Right atrium auricular region (tissue), 2 donors: Measurements from ENCODE around the gene SPAG6. TPM values are rescaled to one million over a fixed set of nuclear protein-coding genes. Genes with fewer than 3 reads are reported as not detected.
A peak's percentile ranks its signal among the peaks of the same experiment; 100 is the strongest.

Experiments
- DNase-seq: peaks from one replicate; pipeline ENCODE4 v3.0.0-alpha.2; 2019; ENCODE audit warnings: low spot score
- H3K27ac ChIP-seq, 2 donors: fragments of 200-600 bp; sonication (generic); 1 replicate in 1 of 2; 2 replicates in 1 of 2; pipeline ENCODE4 v1.5.1; 2016 to 2019
- H3K27me3 ChIP-seq, 2 donors: fragments of 200-600 bp; sonication (generic); one replicate each; pipeline versions ENCODE4 v1.5.1 to v1.6.0; 2017 to 2019
- H3K36me3 ChIP-seq: fragments of 200-600 bp; sonication (generic); one replicate; pipeline ENCODE4 v1.5.1; 2016
- H3K4me1 ChIP-seq, 2 donors: fragments of 200-600 bp; sonication (generic); one replicate each; pipeline versions ENCODE4 v1.5.1 to v1.6.0; 2017 to 2019
- H3K4me3 ChIP-seq, 2 donors: fragments of 200-600 bp; sonication (generic); 1 replicate in 1 of 2; 2 replicates in 1 of 2; pipeline ENCODE4 v1.5.1; 2017 to 2019; ENCODE audit warnings: mild to moderate bottlenecking in 1 of 2, moderate library complexity in 1 of 2
- H3K9me3 ChIP-seq, 2 donors: fragments of 200-600 bp; sonication (generic); one replicate each; pipeline ENCODE4 v1.5.1; 2019
- CTCF ChIP-seq, 2 donors: fragments of 200-600 bp; sonication (generic); IDR thresholded peaks; one replicate each; pipeline ENCODE4 v1.5.1; 2019; ENCODE audit warnings: antibody characterized with exemption in 2 of 2
- total RNA-seq, 2 donors: library from RNA; depleted of rRNA; stranded (reverse); fragments of >200 nt; gene quantifications; one replicate each; pipeline ENCODE4 v1.1.0, GENCODE V29; 2016

SPAG6 gene
- total RNA-seq, 2 donors from 2014 or later = not detected

DNA sequence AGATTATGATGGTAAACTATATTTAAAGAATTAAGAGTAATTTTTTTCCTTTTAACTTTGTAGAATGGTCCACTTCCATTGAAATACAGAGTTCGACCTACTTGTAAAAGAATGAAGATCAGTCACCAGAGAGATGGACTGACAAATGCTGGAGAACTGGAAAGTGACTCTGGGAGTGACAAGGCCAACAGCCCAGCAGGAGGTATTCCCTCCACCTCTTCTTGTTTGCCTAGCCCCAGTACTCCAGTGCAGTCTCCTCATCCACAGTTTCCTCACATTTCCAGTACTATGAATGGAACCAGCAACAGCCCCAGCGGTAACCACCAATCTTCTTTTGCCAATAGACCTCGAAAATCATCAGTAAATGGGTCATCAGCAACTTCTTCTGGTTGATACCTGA lies 16.1 kb upstream of the SPAG6 start:
- no peak for DNase-seq
- Histone ChIP-seq H3K27ac (no peak overlapping the region), H3K4me1 (peaks cover 0 to 20% of the 10 kb centered on the region in 2 donors), H3K9me3 (no peaks in the 10 kb centered on the region), H3K4me3 (no peak overlapping the region), H3K27me3 (peaks cover 0 to 3% of the 10 kb centered on the region in 2 donors), H3K36me3 (peaks cover 25% of the 10 kb centered on the region)
- TF ChIP-seq CTCF (IDR thresholded peaks at IDR 0.05) = no peak

DNA sequence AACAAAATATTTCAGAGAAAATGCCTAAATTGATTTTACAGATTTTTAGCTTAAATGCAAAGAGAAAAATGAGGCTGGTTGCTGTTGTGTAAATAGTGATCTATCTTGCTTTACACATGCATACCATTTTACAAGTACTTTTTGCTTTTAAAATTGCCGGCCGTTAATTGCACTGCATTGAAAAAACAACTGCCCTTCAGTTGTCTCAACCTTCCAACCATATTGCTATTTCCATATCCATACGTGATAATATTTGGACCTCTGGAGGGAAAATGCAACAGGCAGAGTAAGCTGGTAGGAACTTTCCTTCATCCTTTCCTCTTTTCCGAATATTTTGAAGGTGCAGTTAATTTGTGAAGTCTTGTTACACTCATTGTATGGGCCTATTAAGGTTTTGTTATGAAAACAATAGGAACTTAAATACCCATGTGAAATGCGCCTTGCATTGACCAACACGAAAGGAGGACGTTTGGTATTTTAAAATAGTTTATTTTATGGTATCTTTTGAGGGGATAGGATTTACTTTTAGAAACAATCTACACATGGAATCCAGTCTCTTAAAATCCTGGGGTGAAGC lies 13.1 kb upstream of the SPAG6 start:
- H3K4me3 ChIP-seq = no peak overlapping the region
- TF ChIP-seq CTCF (IDR thresholded peaks at IDR 0.05) = no peak
- peaks cover 25% of the 10 kb centered on the region for H3K36me3 ChIP-seq
- H3K27ac ChIP-seq = no peak overlapping the region
- no peaks in the 10 kb centered on the region for H3K9me3 ChIP-seq
- H3K4me1 ChIP-seq = peaks cover 0 to 32% of the 10 kb centered on the region in 2 donors
- peaks cover 27 to 32% of the 10 kb centered on the region in 2 donors for H3K27me3 ChIP-seq
- DNase-seq = no peak

DNA sequence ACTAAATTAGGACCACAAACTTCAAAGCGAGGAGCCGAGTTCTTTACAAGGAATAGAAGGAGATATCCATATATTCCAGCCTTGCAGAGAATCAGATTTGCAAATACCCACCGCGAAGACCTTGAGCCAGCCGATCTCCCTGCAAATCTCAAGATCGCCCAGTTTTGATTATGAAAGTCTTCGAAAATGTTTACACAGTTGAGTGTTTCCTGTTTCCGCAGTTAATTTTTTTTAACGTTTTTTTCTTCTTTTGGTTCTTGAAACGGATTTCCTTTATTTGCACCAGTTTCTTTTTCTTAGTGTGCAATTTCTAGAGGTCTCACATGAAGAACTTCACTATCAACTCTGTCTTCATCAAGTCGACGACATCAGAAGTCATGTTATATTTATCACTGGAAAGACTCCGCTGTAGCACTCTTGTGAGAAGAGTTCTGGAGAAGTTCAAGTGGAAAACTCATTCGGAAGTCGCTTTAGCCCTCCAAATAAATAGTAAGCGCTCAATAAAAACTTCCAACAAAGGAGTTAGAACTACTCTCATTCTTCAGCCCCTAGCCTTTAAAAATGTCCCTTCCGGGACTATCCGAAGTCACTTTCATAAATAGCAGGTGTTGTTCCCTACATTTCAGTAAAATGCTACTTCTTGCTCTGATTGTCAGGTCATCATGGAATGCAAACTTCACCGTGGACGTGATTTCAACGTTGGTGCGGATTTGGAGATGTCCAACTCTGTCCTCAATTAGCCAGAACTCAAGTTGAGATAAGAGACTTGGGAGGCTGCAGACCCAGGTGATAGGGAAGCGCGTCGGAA lies 11.9 kb upstream of the SPAG6 start:
- peaks cover 37 to 44% of the 10 kb centered on the region in 2 donors for H3K27me3 ChIP-seq
- peaks cover 20% of the 10 kb centered on the region for H3K36me3 ChIP-seq
- no peak for TF ChIP-seq CTCF (IDR thresholded peaks at IDR 0.05)
- DNase-seq = no peak
- no peak overlapping the region for H3K4me3 ChIP-seq
- no peaks in the 10 kb centered on the region for H3K9me3 ChIP-seq
- H3K4me1 ChIP-seq = peaks cover 0 to 32% of the 10 kb centered on the region in 2 donors
- no peak overlapping the region for H3K27ac ChIP-seq

DNA sequence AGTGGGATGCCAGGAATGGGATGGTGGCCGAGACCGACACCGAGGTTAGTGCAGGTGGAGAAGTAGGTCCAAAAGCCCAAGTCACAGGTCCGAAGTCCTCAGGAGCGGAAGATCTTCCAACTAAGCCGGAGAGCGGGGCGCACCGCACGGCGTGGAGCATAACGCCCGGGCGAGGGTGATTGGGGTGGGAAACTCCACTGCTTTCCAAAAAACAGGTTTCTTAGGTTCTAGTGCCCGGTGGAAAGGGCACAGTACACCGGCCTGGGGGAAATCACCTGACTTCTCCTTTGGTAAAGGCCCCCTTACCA lies 11.4 kb upstream of the SPAG6 start:
- no peaks in the 10 kb centered on the region for H3K9me3 ChIP-seq
- H3K36me3 ChIP-seq = peaks cover 14% of the 10 kb centered on the region
- DNase-seq = no peak
- peaks cover 42 to 49% of the 10 kb centered on the region in 2 donors for H3K27me3 ChIP-seq
- no peak overlapping the region for H3K4me3 ChIP-seq
- no peak overlapping the region for H3K27ac ChIP-seq
- H3K4me1 ChIP-seq = peaks cover 0 to 32% of the 10 kb centered on the region in 2 donors
- no peak for TF ChIP-seq CTCF (IDR thresholded peaks at IDR 0.05)

DNA sequence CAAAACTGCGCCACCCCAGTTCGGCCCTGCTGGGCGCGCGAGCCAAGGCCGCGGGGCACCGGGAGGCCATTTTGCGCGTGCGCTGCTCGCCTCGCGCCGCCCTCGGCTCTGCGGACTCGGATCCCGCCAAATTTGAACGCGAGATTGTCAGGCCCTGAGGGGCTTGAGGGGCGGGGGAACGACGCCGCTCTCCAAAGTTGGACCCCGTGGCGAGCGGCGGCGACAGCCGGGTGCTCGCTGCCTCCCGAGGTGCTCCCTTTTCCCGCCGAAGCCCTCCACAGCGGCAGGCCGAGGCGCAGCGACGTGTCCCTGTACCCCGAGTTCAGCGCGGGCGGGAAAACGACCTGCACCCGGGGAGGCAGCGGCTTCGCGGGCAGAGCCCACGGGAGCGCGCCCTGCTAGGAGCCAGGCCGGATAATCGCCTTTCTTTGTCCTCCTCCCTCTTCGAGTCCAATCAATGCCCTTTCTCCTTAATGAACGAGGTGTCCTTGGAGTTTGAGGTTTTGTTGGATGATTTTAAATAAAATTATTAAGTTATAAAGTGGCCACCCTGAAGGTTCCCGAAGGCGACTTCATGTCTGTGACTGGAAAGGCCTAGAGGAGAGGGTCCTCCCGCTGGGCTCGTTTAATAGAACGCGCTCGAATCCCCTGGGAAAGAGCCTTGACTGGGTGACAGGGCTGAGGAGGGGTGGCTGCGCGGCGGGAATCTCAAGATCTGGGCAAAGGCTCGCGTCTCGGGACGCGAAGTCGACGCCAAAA lies 10.7 kb upstream of the SPAG6 start:
- Histone ChIP-seq H3K36me3 (peaks cover 8% of the 10 kb centered on the region), H3K27me3 (peaks cover 43 to 52% of the 10 kb centered on the region in 2 donors), H3K4me1 (peaks cover 0 to 34% of the 10 kb centered on the region in 2 donors), H3K9me3 (no peaks in the 10 kb centered on the region), H3K4me3 (peak overlapping the region; percentile 22 to 54), H3K27ac (no peak overlapping the region)
- no peak for TF ChIP-seq CTCF (IDR thresholded peaks at IDR 0.05)
- DNase-seq = no peak
